ENCODE data around the gene ADCY5.

Gene ADCY5

DNA sequence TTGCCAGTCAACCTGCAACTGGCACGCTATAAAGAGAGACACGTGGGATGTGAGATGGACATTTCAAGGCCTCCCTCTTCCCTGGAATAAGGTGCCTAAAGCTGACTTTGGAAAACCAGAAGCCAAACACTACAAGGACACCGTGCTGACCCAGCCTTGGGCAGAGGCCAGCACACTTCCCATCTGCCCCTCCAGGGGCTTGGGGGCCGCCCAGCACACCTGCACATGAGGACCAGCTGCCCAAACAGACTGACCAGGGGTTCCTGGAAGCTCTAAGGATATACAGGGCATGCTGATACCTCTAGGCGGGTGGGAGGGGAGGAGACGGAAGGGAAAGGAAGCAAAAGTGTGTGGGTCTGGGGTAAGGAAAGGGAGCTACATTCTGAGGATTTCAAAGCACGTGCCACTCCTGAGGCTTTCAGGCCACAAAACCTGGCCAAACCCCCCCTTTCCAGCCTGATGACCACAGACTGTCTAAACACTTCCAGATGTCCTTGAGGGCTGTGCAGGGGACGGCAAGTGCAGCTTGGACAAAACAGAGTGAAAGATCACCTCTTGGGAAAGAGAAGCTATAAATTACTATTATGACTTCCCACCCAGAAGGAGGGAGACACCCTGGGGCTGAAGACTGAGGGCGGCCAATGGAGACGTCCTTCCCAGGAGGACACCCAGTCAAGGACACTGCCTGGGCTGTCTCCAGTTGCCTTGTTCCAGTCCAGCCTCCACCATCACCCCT lies 57.9 kb downstream of the ADCY5 start:
- no peak overlapping the region for H3K27ac ChIP-seq
- H3K4me3 ChIP-seq: no peak overlapping the region

- no peak overlapping the region for H3K4me3 ChIP-seq
- no peak overlapping the region for H3K27ac ChIP-seq
Measured at GRCh38 chr3:123389628-123389918, 59.3 kb downstream of the ADCY5 start.

- Histone ChIP-seq H3K27ac (no peak overlapping the region), H3K4me3 (no peak overlapping the region)
Measured at GRCh38 chr3:123388811-123389627, 59.9 kb downstream of the ADCY5 start.

GRCh38 chr3:123388042-123388441 lies 60.8 kb downstream of the ADCY5 start:
- no peak overlapping the region for H3K27ac ChIP-seq
- no peak overlapping the region for H3K4me3 ChIP-seq

GRCh38 chr3:123387532-123387931 lies 61.4 kb downstream of the ADCY5 start:
- no peak overlapping the region for H3K27ac ChIP-seq
- no peak overlapping the region for H3K4me3 ChIP-seq

GRCh38 chr3:123386477-123387040 lies 62.3 kb downstream of the ADCY5 start:
- Histone ChIP-seq H3K27ac (no peak overlapping the region), H3K4me3 (no peak overlapping the region)

- no peak overlapping the region for H3K27ac ChIP-seq
- no peak overlapping the region for H3K4me3 ChIP-seq
Measured at GRCh38 chr3:123385981-123386380, 62.9 kb downstream of the ADCY5 start.

DNA sequence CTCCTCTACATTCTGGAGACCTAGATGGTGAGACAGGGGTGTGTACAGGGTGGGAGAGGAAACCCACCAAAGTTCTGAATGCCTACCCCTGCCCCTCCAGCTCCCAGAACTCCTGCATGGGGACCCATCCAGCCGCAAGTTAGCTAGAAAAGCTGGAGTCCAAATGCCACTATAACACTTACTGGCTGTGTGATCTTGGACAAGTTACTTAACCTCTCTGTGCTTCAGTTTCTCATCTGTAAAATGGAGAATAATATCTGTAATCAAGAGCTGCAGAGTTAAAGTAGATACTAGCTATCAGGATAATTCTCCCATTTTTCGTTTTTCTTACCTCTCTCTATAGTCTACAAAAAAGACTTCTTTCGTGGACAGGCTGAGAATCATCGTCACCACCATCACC lies 63.4 kb downstream of the ADCY5 start:
- Histone ChIP-seq H3K4me3 (no peak overlapping the region), H3K27ac (no peak overlapping the region)

DNA sequence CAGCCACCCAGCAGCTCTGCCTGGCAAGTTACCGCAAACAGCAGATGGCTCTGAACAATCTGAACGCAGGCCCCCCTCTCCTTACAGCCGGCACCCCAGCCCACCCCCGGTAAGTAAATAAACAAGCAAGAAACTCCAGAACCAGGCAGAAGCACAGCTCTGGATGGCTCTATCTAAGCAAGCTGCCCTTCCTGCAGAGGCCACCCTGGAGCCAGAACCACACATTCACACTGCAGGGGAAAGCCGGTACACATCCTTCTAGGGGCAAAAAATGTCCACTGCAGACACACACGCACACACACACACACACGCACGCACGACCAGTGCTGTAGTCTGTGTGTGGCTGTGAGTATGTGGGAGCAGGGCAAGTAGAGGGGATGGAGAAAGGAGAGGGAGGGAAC lies 63.9 kb downstream of the ADCY5 start:
- Histone ChIP-seq H3K27ac (no peak overlapping the region), H3K4me3 (no peak overlapping the region)

- H3K4me3 ChIP-seq: no peak overlapping the region
- no peak overlapping the region for H3K27ac ChIP-seq
Measured at GRCh38 chr3:123384256-123384655, 64.6 kb downstream of the ADCY5 start.

DNA sequence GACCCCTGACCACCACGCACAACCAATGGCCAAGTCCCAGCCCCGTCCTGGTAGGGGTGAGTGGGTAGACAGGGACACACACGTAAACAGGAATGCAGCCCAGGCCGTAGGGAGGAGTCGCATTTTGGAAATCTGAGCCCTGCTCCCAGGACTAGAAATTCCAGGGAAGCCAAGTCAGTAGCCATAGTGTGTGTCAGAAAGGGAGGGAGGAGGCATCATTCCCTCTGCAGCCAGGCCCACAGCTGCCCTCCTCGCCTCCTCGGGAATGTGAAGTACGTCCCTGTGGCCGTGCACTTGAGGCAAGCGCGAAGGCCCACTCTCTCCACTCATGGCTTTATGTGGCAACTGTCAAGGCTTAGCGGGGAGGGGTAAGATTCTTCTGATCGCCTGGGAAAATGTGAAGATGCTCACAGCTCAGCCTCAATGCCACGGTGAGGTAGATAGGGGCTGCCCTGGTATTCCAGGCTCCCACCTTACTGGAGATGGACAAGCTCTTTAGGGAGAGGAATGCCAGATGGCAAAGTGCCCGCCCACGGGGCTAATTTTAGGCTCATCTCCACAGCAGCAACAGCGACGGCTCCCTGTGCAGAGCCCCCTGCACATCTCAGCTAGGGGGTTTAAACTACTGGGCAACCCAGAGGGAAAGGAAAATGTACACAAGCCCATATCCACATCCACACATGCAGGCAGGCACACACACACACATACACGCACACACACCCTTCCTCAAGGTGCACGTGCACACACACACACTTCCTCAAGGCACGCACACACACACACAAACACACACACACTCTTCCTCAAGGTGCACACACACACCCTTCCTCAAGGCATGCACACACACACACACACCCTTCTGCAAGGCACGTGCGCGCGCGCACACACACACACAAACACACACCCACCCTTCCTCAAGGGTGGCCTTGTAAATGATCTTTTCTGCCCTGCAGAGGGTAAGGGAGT lies 65.5 kb downstream of the ADCY5 start:
- Histone ChIP-seq H3K4me3 (no peak overlapping the region), H3K27ac (no peak overlapping the region)

GRCh38 chr3:123380261-123380660 lies 68.6 kb downstream of the ADCY5 start:
- Histone ChIP-seq H3K4me3 (no peak overlapping the region), H3K27ac (no peak overlapping the region)

- Histone ChIP-seq H3K4me3 (no peak overlapping the region), H3K27ac (no peak overlapping the region)
Measured at GRCh38 chr3:123379041-123379830, 69.7 kb downstream of the ADCY5 start.

GRCh38 chr3:123378409-123378915 lies 70.4 kb downstream of the ADCY5 start:
- Histone ChIP-seq H3K4me3 (no peak overlapping the region), H3K27ac (no peak overlapping the region)

GRCh38 chr3:123377243-123377740 lies 71.6 kb downstream of the ADCY5 start:
- no peak overlapping the region for H3K27ac ChIP-seq
- no peak overlapping the region for H3K4me3 ChIP-seq

DNA sequence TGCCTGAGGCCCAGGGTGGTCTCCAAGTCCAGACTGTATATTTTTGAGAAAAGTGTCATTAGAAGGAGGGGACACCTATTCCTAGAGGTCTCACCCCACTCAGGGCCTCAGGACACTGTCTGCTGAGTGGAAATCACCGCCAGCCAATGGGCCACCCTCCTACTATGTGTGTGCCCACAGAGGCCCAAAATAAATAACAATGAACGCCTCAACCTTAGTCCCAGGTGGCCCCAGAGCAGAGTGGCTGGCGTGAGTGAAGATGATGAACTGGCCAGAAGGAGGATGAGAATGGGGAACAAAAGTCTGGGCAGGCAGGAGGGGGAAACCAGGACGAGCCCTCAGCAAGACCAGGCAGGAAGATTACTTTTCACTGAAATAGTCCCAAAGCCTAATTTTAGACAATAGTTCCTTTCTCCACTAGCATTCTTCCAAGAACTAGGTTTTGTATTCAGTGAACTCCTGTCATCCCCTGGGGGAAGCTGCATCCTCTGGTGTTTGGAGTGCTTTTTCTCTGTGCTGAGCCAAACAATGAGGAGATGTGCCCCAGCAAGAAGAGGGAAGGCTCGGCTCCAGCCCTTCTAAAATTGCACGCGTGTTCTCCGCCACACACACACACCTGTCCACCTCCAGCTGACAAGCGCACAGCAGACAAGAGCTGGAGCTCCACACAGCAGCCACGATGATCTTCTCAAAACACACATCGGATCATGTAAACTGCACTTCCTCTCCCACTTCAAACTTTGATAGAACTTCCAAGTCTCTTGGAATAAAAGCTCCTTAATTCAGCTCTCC lies 72.2 kb downstream of the ADCY5 start:
- Histone ChIP-seq H3K4me3 (no peak overlapping the region), H3K27ac (no peak overlapping the region)

GRCh38 chr3:123375014-123375940 lies 73.6 kb downstream of the ADCY5 start:
- Histone ChIP-seq H3K4me3 (no peak overlapping the region), H3K27ac (no peak overlapping the region)

Measured in skin epidermis (tissue), 12 donors.